Gastroesophageal sphincter (tissue), 4 donors: ENCODE data around the gene FBXW12. TPM values are rescaled to one million over a fixed set of nuclear protein-coding genes. Genes with fewer than 3 reads are reported as not detected.

Experiments used
- ATAC-seq: fragments of 150-250 bp; one replicate; pipeline ENCODE4 v1.9.1; 2016; ENCODE audit warnings: mild to moderate bottlenecking, moderate library complexity
- H3K27ac ChIP-seq, 4 donors: fragments of 200-600 bp; sonication (generic) in 3 of 4; 1 replicate in 3 of 4; 2 replicates in 1 of 4; pipeline ENCODE4 v1.5.1; 2016 to 2019
- H3K27me3 ChIP-seq: fragments of 200-600 bp; sonication (generic); one replicate; pipeline ENCODE4 v1.5.1; 2019
- H3K36me3 ChIP-seq, 2 donors: fragments of 200-600 bp; sonication (generic); one replicate each; pipeline ENCODE4 v1.5.1; 2019; ENCODE audit warnings: control low read depth in 1 of 2
- H3K4me1 ChIP-seq, 3 donors: fragments of 200-600 bp; sonication (generic); 1 replicate in 2 of 3; 2 replicates in 1 of 3; pipeline ENCODE4 v1.5.1; 2016 to 2019; ENCODE audit warnings: control low read depth in 2 of 3
- H3K4me3 ChIP-seq, 2 donors: fragments of 200-600 bp; sonication (generic); one replicate each; pipeline ENCODE4 v1.5.1; 2019; ENCODE audit warnings: mild to moderate bottlenecking in 1 of 2, moderate library complexity in 1 of 2
- H3K9me3 ChIP-seq, 3 donors: fragments of 200-600 bp; sonication (generic); one replicate each; pipeline ENCODE4 v1.5.1; 2017 to 2019; ENCODE audit warnings: control low read depth in 2 of 3
- EP300 ChIP-seq: sonication (generic); formaldehyde crosslinking; IDR thresholded peaks from one replicate; pipeline ENCODE4 v1.6.1; 2017; ENCODE audit warnings: antibody characterized with exemption, mild to moderate bottlenecking
- POLR2A ChIP-seq, 2 donors: fragments of 450-650 bp; IDR thresholded peaks; one replicate each; pipeline ENCODE4 v1.6.1; 2017; ENCODE audit warnings: antibody characterized with exemption in 2 of 2, mild to moderate bottlenecking in 2 of 2, moderate library complexity in 1 of 2
- POLR2AphosphoS5 ChIP-seq: sonication (generic); formaldehyde crosslinking; IDR thresholded peaks from one replicate; pipeline ENCODE4 v1.6.1; 2017; ENCODE audit warnings: antibody characterized with exemption
- WGBS, 2 donors: methylation state at CpG; one replicate each; pipeline ENCODE4 v1.1.5; 2018; ENCODE audit warnings: low coverage in 1 of 2; 5-methylcytosine and 5-hydroxymethylcytosine counted together
- total RNA-seq, 4 donors: library from RNA; depleted of rRNA; stranded (reverse); fragments of >200 nt; gene quantifications; one replicate each; pipeline ENCODE4 v1.1.0, GENCODE V29; 2016
- TF ChIP-seq, protein P1 (sequence below), 4 experiments: fragments of 200-600 bp in 2 of 4; fragments of 450-650 bp in 2 of 4; sonication (generic) in 1 of 4; IDR thresholded peaks; one replicate each; pipeline ENCODE4 v1.5.1; 2017 to 2019; ENCODE audit warnings: antibody characterized with exemption in 4 of 4, mild to moderate bottlenecking in 2 of 4, moderate library complexity in 2 of 4

Gene FBXW12
- total RNA-seq, 4 donors from 2014 or later: not detected

GRCh38 chr3:48435223-48435595 is 63.2 kb downstream of the FBXW12 start:
- WGBS, 2 donors: 38 to 96% methylated on average over 1 to 4 of the region's 4 CpGs
- peaks cover 6 to 63% (median 29%) of the 10 kb centered on the region in 3 donors for H3K4me1 ChIP-seq
- H3K9me3 ChIP-seq: no peaks in the 10 kb centered on the region
- H3K27me3 ChIP-seq: no peaks in the 10 kb centered on the region
- H3K27ac ChIP-seq: peak overlapping the region; percentile 69 to 99 (median 92)
- H3K4me3 ChIP-seq: no peak overlapping the region
- ATAC-seq: no peak
- TF ChIP-seq POLR2AphosphoS5 (no peak), POLR2A (IDR thresholded peaks at IDR 0.05) (no peak), EP300 (no peak)
- TF ChIP-seq, protein P1, sequence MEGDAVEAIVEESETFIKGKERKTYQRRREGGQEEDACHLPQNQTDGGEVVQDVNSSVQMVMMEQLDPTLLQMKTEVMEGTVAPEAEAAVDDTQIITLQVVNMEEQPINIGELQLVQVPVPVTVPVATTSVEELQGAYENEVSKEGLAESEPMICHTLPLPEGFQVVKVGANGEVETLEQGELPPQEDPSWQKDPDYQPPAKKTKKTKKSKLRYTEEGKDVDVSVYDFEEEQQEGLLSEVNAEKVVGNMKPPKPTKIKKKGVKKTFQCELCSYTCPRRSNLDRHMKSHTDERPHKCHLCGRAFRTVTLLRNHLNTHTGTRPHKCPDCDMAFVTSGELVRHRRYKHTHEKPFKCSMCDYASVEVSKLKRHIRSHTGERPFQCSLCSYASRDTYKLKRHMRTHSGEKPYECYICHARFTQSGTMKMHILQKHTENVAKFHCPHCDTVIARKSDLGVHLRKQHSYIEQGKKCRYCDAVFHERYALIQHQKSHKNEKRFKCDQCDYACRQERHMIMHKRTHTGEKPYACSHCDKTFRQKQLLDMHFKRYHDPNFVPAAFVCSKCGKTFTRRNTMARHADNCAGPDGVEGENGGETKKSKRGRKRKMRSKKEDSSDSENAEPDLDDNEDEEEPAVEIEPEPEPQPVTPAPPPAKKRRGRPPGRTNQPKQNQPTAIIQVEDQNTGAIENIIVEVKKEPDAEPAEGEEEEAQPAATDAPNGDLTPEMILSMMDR (IDR thresholded peaks at IDR 0.05): no peak
- peaks cover 0 to 13% of the 10 kb centered on the region in 2 donors for H3K36me3 ChIP-seq

DNA sequence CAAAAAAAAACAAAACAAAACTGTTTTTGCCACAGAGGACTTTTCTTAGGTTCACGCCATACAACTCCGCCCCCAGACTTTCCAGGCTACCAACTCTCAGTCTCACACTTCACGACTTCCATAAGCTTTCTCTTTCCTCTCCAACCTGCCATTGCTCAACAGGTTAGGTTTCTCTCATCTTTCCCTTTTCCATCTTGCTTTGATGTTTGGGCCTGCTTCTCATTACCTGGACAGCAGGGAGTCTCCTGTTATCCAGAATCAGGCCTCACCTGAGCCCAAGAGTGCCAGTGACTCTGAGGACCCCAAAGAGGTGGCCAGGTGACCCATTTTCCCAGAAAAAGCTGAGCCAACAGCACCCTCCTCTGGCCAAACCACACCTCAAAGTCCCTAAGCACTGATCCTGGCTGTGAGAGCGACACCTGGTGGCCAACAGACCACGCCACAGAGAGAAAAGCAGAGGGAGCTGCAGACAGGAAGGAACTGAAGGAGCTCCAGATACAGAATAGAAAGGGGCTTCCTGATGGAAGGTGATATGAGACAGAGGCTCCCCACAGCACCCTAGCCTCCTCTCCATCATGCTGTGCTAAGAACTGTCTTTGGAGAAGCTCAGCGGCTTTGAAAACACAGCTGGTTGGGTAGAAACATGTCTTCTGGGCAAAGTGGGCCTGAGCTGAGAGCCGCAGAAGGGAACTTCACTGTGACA is 63.9 kb downstream of the FBXW12 start:
- H3K4me1 ChIP-seq: peaks cover 2 to 60% (median 24%) of the 10 kb centered on the region in 3 donors
- peak; percentile 49 for ATAC-seq
- TF ChIP-seq, protein P1 (IDR thresholded peaks at IDR 0.05): peak in 3 of 4 experiments; percentile 98 to 99 (median 99)
- TF ChIP-seq POLR2A (IDR thresholded peaks at IDR 0.05) (no peak), POLR2AphosphoS5 (peak; percentile 19), EP300 (no peak)
- H3K9me3 ChIP-seq: no peaks in the 10 kb centered on the region
- WGBS, 2 donors: 36 to 48% methylated on average over 3 to 4 of the region's 7 CpGs
- no peak overlapping the region for H3K4me3 ChIP-seq
- peaks cover 0 to 13% of the 10 kb centered on the region in 2 donors for H3K36me3 ChIP-seq
- peak overlapping the region; percentile 69 to 99 (median 92) for H3K27ac ChIP-seq
- H3K27me3 ChIP-seq: no peaks in the 10 kb centered on the region

DNA sequence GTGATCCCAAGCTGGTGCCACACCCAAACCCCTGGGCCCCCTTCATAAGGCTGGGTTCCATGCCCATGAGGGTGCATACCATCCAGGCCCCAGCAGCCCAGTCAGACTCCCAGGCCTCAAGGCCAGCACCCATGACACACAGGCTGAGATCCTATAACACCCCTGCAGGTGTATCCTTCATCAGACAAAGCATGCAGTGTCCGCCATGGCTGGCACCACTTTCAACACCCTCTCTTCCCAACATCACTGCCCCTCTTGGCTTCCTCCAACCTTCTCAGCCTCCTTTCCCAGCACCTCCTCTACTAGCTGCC is 64.4 kb downstream of the FBXW12 start:
- Histone ChIP-seq H3K27ac (peak overlapping the region in 3 of 4 donors; percentile 59 to 99 (median 98)), H3K4me3 (no peak overlapping the region), H3K9me3 (no peaks in the 10 kb centered on the region), H3K27me3 (no peaks in the 10 kb centered on the region), H3K4me1 (peaks cover 2 to 64% (median 29%) of the 10 kb centered on the region in 3 donors), H3K36me3 (peaks cover 0 to 17% of the 10 kb centered on the region in 2 donors)
- 50% methylated on average over 1 of the region's 1 CpG for WGBS, 2 donors
- ATAC-seq: no peak
- TF ChIP-seq EP300: no peak
- TF ChIP-seq POLR2A (IDR thresholded peaks at IDR 0.05): no peak
- TF ChIP-seq, protein P1 (IDR thresholded peaks at IDR 0.05): no peak
- TF ChIP-seq POLR2AphosphoS5: no peak

DNA sequence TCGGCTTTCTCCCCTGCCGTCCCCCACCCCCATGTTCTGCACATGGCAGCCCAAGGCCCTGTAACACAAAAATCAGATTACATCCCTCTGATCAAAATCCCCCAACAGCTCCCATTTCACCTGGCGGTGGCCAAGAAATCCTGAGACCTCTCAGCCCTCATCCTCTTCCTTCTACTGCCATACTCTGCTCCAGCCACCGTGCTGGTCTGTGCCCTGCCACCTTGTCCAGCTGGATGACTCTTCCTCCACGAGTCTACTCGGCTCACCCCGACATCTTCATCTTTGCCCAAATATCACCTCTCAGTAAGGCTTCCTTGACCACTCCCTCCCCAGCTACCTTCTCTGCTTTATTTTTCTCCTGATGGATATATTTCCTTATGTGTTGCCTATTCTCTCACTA is 64.8 kb downstream of the FBXW12 start:
- Histone ChIP-seq H3K4me1 (peaks cover 2 to 68% (median 34%) of the 10 kb centered on the region in 3 donors), H3K36me3 (peaks cover 0 to 18% of the 10 kb centered on the region in 2 donors), H3K27me3 (no peaks in the 10 kb centered on the region), H3K4me3 (no peak overlapping the region), H3K27ac (peak overlapping the region in 2 of 4 donors; percentile 98 to 99), H3K9me3 (no peaks in the 10 kb centered on the region)
- TF ChIP-seq EP300: no peak
- TF ChIP-seq POLR2A (IDR thresholded peaks at IDR 0.05): no peak
- no peak for TF ChIP-seq POLR2AphosphoS5
- TF ChIP-seq, protein P1 (IDR thresholded peaks at IDR 0.05): no peak
- no peak for ATAC-seq
- WGBS, 2 donors: 70 to 78% methylated on average over 7 of the region's 7 CpGs

DNA sequence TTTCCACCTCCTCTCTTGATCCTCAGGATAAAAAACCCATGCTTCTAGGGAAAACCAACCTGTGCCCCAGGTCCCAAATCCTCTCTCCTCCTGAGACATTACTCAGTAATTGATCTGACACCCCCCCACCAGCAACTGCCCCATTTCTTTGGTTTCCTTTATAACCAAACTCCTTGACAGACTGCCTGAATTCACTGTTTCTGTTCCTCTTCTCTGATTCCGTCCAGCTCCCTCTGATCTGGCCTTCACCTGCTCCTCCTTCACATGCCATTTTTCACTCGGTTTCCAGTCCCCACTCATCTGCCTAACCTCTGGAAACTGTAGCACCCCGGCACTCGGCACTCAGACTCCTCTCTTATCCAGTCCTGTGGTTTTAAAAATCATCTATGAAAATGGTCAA is 65.8 kb downstream of the FBXW12 start:
- peaks cover 0 to 19% of the 10 kb centered on the region in 2 donors for H3K36me3 ChIP-seq
- no peak for ATAC-seq
- WGBS, 2 donors: 76 to 86% methylated on average over 4 of the region's 4 CpGs
- peaks cover 2 to 72% (median 35%) of the 10 kb centered on the region in 3 donors for H3K4me1 ChIP-seq
- TF ChIP-seq EP300 (no peak), POLR2A (IDR thresholded peaks at IDR 0.05) (no peak), POLR2AphosphoS5 (no peak)
- TF ChIP-seq, protein P1 (IDR thresholded peaks at IDR 0.05): no peak
- H3K27me3 ChIP-seq: no peaks in the 10 kb centered on the region
- H3K4me3 ChIP-seq: no peak overlapping the region
- H3K27ac ChIP-seq: no peak overlapping the region
- no peaks in the 10 kb centered on the region for H3K9me3 ChIP-seq
